ENCODE data around the gene PCDHA1.
"Not testable (repeated sequence)": the region's sequence is repeated elsewhere in the genome, so short reads cannot be mapped to it uniquely, and the experiment has no call there.

PCDHA1 gene

GRCh38 chr5:140800816-140801493 lies 15.0 kb downstream of the PCDHA1 start, which contains the start of gene PCDHA3:
Gene PCDHA3, plus strand, starts transcription at chr5:140801057.
- TF ChIP-seq EZH2phosphoT487 (IDR thresholded peaks at IDR 0.05; ENCODE audit: borderline replicate concordance, low read length) (no peak), CTCF (IDR thresholded peaks at IDR 0.05; ENCODE audit: low read depth, low read length, poor library complexity, severe bottlenecking) (no peak)
- no peaks in the 10 kb centered on the region for H3K27me3 ChIP-seq (ENCODE audit: control insufficient read depth, low read length)
- H3F3A ChIP-seq (ENCODE audit: control insufficient read depth, insufficient read depth) = no peaks in the 10 kb centered on the region
- no peak within 1 kb of the TSS for H3K4me2 ChIP-seq (ENCODE audit: low read length)
- no peak within 1 kb of the TSS for H3K4me3 ChIP-seq (ENCODE audit: low read length)
- H4K20me1 ChIP-seq (ENCODE audit: control insufficient read depth, insufficient read depth, low read depth, low read length) = no peaks in the 10 kb centered on the region
- H3K9me3 ChIP-seq (ENCODE audit: control insufficient read depth, insufficient read depth, low read length) = no peaks in the 10 kb centered on the region; the same call in 1 of the 2 replicates
- no peaks in the 10 kb centered on the region for H3K36me3 ChIP-seq (ENCODE audit: control insufficient read depth, low read length)
- no peaks in the 10 kb centered on the region for H3K9me2 ChIP-seq (replicated peaks; ENCODE audit: control insufficient read depth, low read length)
- no peaks in the 10 kb centered on the region for H3K4me1 ChIP-seq (ENCODE audit: control insufficient read depth, low read length)
- H3K27ac ChIP-seq (ENCODE audit: low read depth, low read length) = no peak within 1 kb of the TSS
- no peaks in the 10 kb centered on the region for H3K79me2 ChIP-seq (ENCODE audit: control insufficient read depth, low read length)

DNA sequence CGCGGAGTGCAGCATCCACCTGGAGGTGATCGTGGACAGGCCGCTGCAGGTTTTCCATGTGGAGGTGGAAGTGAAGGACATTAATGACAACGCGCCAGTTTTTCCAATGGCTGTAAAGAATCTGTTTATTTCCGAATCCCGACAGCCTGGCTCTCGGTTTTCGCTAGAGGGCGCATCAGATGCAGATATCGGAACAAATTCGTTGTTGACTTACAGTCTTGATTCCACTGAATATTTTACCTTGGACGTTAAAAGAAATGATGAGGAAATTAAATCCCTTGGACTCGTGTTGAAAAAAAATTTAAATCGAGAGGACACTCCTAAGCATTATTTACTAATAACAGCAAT lies 15.5 kb downstream of the PCDHA1 start:
- Histone ChIP-seq H3K4me2 (ENCODE audit: low read length) (no peak overlapping the region), H3K9me3 (ENCODE audit: control insufficient read depth, insufficient read depth, low read length) (no peaks in the 10 kb centered on the region; the same call in 1 of the 2 replicates), H3K4me1 (ENCODE audit: control insufficient read depth, low read length) (no peaks in the 10 kb centered on the region), H3K4me3 (ENCODE audit: low read length) (no peak overlapping the region), H3K27me3 (ENCODE audit: control insufficient read depth, low read length) (no peaks in the 10 kb centered on the region), H3K9me2 (replicated peaks; ENCODE audit: control insufficient read depth, low read length) (no peaks in the 10 kb centered on the region), H4K20me1 (ENCODE audit: control insufficient read depth, insufficient read depth, low read depth, low read length) (no peaks in the 10 kb centered on the region), H3K27ac (ENCODE audit: low read depth, low read length) (no peak overlapping the region), H3K79me2 (ENCODE audit: control insufficient read depth, low read length) (no peaks in the 10 kb centered on the region), H3F3A (ENCODE audit: control insufficient read depth, insufficient read depth) (no peaks in the 10 kb centered on the region), H3K36me3 (ENCODE audit: control insufficient read depth, low read length) (no peaks in the 10 kb centered on the region)
- no peak for TF ChIP-seq CTCF (IDR thresholded peaks at IDR 0.05; ENCODE audit: low read depth, low read length, poor library complexity, severe bottlenecking)

DNA sequence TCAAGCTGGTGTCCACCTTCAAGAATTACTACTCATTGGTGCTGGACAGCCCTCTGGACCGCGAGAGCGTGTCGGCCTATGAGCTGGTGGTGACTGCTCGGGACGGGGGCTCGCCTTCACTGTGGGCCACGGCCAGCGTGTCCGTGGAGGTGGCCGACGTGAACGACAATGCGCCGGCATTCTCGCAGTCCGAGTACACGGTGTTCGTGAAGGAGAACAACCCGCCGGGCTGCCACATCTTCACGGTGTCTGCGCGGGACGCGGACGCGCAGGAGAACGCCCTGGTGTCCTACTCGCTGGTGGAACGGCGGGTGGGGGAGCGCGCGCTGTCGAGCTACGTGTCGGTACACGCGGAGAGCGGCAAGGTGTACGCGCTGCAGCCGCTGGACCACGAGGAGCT lies 16.4 kb downstream of the PCDHA1 start:
- not testable (repeated sequence) for H3K4me1 ChIP-seq (ENCODE audit: control insufficient read depth, low read length); H3K4me3 ChIP-seq (ENCODE audit: low read length); H3K9me3 ChIP-seq (ENCODE audit: control insufficient read depth, insufficient read depth, low read length); H4K20me1 ChIP-seq (ENCODE audit: control insufficient read depth, insufficient read depth, low read depth, low read length); H3F3A ChIP-seq (ENCODE audit: control insufficient read depth, insufficient read depth); H3K27me3 ChIP-seq (ENCODE audit: control insufficient read depth, low read length); H3K79me2 ChIP-seq (ENCODE audit: control insufficient read depth, low read length); H3K27ac ChIP-seq (ENCODE audit: low read depth, low read length); H3K36me3 ChIP-seq (ENCODE audit: control insufficient read depth, low read length); H3K9me2 ChIP-seq (replicated peaks; ENCODE audit: control insufficient read depth, low read length); H3K4me2 ChIP-seq (ENCODE audit: low read length)

- Histone ChIP-seq H3K79me2 (ENCODE audit: control insufficient read depth, low read length) (no peaks in the 10 kb centered on the region), H3K4me3 (ENCODE audit: low read length) (no peak overlapping the region), H3F3A (ENCODE audit: control insufficient read depth, insufficient read depth) (no peaks in the 10 kb centered on the region), H3K27me3 (ENCODE audit: control insufficient read depth, low read length) (no peaks in the 10 kb centered on the region), H3K27ac (ENCODE audit: low read depth, low read length) (no peak overlapping the region), H4K20me1 (ENCODE audit: control insufficient read depth, insufficient read depth, low read depth, low read length) (no peaks in the 10 kb centered on the region), H3K4me2 (ENCODE audit: low read length) (no peak overlapping the region), H3K9me2 (replicated peaks; ENCODE audit: control insufficient read depth, low read length) (no peaks in the 10 kb centered on the region), H3K36me3 (ENCODE audit: control insufficient read depth, low read length) (no peaks in the 10 kb centered on the region), H3K4me1 (ENCODE audit: control insufficient read depth, low read length) (no peaks in the 10 kb centered on the region), H3K9me3 (ENCODE audit: control insufficient read depth, insufficient read depth, low read length) (no peaks in the 10 kb centered on the region; the same call in 1 of the 2 replicates)
- TF ChIP-seq EZH2phosphoT487 (IDR thresholded peaks at IDR 0.05; ENCODE audit: borderline replicate concordance, low read length) = no peak
- TF ChIP-seq CTCF (IDR thresholded peaks at IDR 0.05; ENCODE audit: low read depth, low read length, poor library complexity, severe bottlenecking) = no peak
Observed at GRCh38 chr5:140802781-140803271, 16.9 kb downstream of the PCDHA1 start.

Data from DOHH2 (cell line).